EH (cell line): ENCODE measurements around the gene EEF2KMT.
A peak's percentile ranks its signal among the peaks of the same experiment; 100 is the strongest.
"Not testable (repeated sequence)": the region's sequence is repeated elsewhere in the genome, so short reads cannot be mapped to it uniquely, and the experiment has no call there.

ENCODE experiments used
- DNase-seq: peaks from one replicate; pipeline ENCODE4 v3.0.0-alpha.2; 2015; ENCODE audit warnings: low read depth

EEF2KMT gene

DNA sequence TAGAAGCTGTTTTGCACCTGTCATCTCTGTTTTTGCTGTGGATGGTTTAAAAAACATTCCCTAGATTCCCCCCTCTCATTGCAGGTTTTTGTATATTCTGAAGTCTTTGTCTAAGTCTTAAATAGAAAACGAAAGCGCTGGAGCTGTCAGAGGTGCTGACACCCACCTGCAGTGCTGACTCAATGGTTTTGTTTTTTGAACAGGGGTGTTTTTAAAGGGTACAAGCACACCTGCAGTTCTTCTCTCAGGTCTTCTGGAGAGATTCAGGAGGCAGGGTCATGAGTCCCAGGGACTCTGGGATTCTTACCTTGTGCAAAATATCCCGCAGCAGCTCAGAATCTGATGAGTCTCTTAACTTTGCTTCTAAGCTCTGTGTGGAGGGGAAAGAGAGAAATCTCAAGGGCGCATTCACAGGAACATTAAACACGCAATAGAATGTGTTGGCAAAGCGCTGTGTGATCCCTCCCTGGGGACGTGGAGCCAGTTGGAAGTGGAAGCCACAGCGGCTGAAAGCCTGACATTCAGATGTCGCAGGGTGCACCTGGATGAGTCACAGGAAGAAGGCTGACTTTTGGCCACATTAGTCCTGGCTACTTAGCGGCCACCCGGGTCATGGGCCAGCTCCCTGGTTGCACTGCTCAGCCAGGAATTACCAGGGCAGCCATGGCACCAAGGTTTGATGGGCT, 2.3 kb downstream of the EEF2KMT start:
- DNase-seq, result not testable (repeated sequence)

DNA sequence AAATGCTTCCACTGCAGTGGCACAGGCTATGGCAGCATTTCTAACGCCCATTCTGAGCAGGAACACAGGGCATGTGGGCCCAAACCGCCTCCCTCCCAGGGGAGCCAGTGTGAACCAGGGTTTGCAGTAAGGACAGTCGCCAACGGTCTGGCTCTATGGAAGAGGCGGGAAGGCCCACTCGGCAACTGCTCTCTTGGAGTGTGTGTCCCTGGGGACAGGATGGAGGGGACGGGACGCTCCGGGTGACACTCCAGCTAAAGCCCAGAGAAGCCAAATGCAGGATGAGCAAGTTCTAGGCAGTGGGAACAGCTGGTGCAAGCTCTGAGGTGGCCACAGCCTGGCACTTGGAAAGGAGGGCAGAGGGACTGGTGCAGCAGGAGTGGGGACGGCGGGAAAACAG, 3.8 kb downstream of the EEF2KMT start:
- DNase-seq, result not testable (repeated sequence)

DNA sequence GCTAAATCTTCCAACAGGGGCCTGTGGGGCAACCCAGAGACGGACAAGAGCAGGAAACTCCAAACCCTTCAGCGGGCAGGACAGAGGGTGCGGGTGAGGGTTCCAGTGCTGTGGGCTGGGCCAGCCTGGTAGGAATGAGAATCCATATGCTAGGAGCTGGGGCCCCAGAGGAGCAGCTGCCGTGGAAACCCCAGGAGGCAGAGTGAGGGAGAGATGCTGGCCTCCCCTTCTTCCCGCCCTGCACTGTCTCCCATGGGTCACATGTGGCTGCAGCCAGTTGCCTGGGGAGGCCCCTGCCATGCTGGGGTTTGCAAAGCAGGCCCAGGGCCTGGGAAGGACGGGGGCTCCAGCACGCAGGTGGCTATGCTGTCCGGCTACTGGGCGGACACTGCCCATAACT, 4.5 kb downstream of the EEF2KMT start:
- DNase-seq, result not testable (repeated sequence)

DNA sequence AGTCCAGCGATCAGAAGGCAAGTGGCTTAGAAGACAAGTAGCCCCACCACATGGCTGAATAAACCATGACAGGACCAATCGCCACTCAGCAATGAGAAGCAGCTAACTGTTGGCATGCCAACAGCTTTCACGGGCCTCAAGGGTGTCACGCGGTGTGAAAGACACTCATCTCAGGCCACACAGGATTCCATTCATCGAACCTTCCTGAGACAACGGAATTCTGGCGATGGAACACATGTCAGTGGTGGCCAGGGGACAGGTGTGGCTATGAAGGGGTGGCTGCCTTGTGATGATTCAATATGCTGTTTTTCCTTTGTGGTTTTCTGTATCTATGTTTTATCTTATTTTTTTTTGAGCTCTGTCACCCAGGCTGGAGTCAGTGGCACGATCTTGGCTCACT, 7.0 kb downstream of the EEF2KMT start:
- DNase-seq, result peak; percentile 4

DNA sequence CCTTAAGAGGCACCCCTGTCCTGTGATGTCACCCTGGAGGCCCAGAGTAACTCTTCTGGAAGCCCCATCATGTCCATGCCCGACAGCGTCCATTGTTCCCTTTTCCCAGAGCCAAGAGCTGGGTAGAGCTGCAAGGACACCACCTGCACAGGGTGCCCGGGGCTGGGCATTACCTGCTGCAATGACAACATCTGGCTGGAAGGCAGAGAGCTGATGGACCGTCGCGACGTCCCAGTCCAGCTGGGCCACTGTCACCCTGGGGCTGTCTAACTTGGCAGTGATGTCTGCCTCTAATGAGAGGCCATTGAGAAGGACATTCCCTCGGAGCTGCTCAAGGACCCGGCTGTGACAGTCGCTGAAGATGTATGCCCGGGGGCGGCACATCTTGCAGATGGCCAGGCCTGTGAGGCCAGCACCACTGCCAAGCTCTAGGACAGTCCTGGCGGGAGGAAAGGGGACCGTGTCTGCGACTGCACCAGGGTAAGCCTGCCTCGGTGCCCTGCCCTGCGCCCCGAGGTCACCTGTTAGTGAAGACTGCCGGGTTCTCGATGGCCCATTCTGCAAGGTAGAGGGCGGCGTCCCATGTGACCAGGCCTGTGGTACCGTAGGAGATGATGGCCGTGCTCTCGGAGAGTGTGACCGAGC, 7.6 kb downstream of the EEF2KMT start:
- not testable (repeated sequence) for DNase-seq

DNA sequence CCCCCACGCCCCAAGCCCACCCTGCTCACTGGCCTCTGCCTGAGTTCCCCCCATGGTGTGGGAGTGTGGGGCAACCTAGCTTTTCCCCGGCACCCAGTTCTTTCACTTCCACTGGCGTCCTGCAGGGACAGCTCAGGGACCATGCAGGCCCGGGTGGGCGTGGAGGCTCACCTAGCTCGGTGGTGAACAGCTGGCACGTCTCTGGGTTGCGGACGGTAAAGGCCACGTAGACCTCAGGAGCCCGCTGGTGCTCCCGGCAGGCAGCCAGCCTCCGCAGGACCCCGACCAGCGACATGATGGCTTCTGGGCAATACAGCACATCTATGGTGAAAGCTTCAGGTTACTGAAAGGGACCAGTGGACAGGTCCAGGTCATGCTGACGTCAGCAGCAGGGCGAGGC, 8.7 kb downstream of the EEF2KMT start:
- not testable (repeated sequence) for DNase-seq

DNA sequence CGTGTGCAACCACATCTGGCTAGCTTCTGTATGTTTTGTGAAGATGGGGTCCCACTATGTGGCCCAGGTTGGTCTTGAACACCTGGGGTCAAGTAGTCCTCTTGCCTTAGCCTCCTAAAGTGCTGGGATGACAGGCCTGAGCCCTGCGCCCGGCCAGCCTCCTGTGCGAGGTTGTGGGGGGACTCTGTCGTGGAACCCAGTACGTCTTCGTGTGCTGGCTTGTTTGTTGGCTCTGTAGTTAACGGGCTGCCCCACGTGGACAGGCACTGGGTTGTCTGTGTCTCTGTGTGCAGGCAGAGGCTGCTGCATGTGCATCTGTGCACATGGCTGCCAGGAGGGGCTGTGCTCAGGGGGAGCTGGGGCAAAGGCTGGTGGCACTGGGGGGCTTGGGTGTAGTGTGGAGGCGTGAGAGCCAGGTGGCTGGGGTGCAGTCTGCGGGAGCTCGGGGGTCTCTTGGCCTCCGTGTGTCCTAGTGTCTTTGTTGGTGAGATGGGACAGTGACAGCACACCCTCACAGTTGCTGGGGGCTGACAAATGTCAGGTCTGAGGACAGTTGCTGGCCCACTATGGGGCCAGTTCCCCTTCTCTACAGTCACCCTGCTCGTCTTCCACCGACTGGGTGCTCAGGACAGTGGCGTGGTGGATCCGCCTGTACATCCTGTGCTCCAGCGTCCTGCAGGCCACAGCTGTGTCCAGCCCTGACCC, 9.4 kb downstream of the EEF2KMT start:
- DNase-seq, result not testable (repeated sequence)

DNA sequence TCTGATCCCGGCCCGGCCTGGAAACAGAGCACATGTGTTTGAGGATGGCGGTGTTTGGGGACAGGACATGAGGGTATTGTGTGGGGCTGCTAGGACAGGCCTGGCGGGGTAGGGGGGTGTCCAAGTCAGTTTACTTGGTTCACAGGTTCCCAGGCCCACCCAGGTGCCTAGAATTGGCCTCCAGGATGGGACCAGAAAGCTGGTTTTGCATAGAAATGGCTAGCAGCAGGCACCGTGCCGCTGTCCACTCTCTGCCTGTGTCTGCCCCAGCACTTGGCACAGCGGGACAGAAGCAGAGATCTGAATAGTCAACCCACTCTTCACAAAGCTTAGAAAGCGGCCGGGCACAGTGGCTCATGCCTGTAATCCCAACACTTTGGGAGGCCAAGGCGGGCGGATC, 11.9 kb downstream of the EEF2KMT start:
- not testable (repeated sequence) for DNase-seq

DNA sequence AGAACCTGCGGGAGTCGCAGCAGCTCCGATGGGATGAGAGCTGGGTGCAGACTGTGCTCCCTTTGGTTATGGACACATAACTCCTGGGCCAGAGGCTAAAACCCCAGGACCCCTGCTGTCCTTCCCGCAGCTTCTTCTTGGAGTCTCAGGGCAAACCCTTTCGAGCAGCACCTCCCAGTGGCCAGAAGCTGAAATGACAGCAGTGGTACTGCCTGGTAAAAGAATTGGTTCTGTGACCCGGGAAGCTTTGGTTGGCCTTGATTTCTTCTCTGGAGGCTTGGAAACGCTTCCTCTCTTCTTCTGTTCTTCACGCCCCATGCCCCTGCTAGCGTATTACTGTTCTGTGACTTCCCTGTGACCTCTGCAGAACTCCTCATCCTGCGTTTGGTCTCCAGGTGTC, 12.8 kb downstream of the EEF2KMT start:
- DNase-seq, result peak; percentile 59

DNA sequence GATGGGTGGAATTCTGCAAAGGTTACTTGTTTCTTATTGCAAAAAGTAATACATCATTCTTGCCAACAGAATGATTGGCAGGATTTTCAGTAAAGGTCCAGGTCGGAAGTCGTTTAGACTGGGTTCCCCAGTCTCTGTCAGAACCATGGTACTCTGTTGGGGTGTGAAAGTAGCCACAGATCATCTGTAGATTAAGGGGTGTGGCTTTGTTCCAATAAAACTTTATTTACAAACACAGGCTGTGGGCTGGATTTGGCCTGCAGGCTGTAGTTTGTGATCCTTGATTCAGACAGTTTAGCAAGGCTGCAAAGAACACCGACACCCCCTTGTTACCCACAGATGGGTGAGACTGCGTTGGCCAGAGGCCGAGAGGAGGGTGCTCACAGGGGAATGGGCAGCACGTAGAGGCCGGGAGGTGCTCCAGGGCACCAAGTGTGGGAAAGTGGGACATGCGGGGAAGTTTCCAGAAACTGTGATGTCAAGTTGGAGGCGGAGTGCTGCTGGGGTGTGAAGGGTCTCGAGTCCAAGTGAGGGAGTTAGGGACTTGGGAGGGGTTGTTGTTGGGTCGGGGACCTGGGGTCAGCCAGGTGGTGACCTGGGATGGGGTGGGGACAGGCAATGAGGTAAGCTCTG, 13.4 kb downstream of the EEF2KMT start:
- not testable (repeated sequence) for DNase-seq

DNA sequence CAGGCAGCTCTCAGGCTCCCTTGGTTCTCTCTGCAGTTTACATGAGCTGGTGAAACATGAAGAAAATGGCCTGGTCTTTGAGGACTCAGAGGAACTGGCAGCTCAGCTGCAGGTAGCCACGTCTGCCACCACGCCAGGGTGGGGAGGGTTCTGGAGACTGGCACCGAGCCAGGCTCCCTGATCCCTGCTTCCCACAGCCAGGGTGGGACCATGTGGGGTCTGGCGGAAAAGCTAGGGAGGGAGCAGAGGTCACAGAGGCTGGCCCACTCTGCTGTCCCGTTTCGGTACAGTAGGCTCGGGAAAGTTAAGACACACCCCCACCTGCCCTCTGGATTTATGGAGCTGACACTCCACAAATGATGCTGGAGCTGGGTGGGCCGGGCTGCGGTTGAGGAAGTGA, 13.9 kb downstream of the EEF2KMT start:
- not testable (repeated sequence) for DNase-seq

DNA sequence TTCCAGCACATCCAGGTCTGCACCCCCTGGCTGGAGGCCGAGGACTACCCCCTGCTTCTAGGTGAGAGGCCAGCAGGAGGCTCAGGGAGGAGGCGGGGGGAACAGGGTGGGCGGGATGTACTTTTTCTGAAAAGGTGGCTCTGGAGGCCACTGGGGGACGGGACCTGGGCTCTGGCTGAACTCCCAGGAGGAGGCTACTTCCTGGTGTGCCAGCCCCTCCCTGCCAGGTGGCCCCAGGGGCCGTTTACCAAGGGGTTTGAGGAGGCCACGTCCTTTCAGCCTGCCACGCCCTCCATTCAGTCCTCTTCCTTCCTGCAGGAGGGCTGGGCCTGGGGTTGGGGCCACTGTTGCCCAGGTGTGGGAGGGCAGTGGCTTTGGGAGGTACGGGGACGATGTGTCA, 16.6 kb downstream of the EEF2KMT start:
- not testable (repeated sequence) for DNase-seq

DNA sequence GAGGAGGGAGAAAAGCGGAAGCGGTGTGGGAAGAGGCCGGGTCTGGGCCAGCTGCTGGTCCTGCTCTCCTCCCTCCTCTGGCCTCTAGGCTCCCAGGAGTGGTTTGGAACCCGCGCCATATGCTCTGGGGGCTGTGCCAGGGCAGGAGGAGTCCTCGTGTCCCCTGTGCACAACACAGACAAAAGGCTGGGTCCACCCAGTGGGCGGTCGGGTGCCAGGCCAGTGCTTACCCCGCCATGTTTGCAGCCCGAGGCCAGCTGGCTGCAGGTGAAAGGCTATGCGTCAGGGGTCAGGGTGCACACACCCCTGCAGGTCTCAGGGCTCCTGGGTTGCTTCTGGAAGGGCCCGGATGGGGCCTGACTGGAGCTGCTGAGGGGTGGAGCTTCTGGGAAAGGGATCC, 17.1 kb downstream of the EEF2KMT start:
- DNase-seq, result not testable (repeated sequence)

DNA sequence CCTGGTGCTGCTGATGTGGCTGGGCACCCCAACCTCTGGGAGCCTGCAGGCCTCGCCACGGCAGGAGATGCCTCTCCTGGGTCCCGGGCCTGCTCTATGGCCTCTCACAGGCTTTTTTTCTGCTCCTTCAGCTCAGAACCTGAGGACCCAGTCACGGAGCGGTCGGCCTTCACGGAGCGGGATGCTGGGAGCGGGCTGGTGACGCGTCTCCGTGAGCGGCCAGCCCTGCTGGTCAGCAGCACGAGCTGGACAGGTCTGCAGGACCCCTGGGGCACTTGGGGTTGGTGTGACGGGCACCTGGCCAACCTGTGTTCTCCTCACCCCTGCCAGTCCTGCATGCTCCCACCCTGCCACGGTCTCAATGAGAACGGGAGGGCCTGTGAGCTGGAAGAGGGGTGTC, 19.0 kb downstream of the EEF2KMT start:
- DNase-seq, result no peak

DNA sequence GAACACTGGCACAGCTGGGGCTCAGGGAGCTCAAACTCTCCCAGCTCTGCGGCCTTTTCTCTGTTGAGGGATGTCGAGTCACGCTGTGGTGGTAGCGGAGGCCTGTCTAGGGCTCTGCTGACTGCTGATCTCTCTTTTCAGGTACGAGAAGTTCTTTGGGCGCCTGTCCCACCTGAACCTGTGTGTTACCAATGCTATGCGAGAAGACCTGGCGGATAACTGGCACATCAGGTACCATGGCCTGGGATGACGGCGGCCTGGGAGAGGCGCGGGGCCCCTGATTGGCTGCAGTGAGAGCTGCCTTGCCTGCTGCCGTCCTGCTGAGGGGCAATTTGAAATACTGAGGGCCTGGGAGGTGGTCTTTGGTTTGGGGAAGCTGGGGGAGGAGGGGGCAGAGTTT, 20.3 kb downstream of the EEF2KMT start:
- no peak for DNase-seq

DNA sequence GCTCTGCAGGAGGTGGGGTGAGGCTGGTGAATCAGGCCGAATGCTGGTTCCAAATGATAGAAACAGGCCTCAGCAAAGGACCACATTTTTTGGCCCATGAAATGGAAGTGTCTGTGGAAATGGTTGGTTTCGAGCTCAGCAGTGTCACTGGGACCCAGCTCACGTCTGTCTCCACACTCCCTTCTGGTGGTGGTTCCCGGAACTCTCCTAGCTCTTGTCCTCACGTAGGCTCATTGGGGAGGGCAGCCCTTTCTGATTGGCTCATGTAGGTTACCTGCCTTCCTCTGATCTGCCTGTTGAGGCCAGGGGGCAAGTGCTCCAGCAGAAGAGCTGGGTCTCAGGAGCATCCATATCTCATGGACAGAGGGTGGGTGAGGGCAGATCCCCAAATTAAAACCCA, 22.0 kb downstream of the EEF2KMT start:
- DNase-seq, result no peak

DNA sequence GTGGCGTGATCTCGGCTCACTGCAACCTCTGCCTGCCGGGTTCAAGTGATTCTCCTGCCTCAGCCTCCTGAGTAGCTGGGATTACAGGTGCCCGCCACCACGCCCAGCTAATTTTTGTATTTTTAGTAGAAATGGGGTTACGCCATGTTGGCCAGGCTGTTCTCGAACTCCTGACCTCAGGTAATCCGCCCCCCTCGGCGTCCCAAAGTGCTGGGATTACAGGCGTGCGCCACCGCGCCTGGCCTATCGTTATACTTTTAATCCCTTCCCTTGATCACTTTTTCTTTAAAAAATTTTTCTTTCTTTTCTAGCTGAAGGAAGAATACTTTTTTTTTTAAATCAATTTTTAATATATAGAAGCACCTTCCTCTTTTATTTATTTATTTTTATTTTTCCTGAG, 23.8 kb downstream of the EEF2KMT start:
- DNase-seq, result not testable (repeated sequence)

DNA sequence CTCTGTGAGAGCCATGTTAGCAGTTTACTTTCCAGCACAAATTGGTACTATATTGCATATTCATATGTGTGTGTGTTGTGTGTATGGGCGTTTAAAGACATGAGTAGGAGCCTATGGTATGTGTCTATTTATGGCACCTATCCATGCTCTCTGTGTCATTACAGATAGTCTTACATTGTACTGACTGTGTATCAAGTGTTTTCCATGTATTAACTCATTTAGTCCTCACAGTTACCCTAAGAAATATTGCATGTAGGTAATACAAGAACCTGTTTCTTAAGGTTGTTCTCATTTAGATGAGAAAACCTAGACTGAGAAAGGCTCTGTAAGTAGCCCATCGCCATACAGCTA, 24.3 kb downstream of the EEF2KMT start:
- peak; percentile 46 for DNase-seq

DNA sequence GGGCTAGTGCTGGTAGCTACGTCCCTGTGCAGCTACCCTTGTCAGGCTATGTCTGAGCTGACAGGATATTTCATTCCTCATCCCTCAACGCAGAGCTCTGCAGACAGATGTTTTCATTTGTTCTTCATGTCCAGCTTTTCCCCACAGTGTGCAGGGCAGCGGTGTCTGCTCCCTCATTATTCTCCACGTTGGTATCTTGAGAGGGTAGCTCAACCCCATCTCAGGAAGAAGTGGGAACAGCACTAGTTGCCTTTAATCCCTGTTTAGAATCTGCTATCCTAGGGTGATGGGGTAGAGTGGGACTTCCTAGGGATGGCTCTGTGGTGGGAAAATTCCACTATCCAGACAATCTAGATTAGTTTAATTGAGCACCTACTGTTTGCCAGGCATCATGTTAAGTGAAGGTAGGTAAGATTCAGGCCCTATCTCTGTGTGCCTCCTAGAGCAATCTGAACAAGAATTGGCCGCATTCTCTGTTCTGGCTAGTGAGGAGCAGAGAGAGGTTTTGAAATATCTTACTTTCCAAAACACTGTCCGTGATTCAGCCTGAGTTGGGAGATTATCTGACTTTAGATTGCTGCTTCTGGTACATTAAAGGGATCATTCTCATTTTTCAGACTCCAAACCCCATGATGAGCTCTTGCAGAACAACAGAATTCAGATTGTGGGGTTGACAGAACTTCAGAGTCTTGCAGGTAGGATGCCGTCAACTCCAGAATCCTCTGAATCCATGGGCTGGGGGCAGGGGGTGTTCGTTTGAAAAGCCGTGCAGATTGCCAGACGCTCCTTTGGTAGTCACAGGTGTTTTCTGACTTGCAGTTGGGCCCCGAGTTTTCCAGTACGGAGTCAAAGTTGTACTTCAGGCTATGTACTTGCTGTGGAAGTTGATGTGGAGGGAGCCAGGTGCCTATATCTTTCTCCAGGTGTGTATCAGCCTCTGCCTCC, 25.0 kb downstream of the EEF2KMT start:
- no peak for DNase-seq

DNA sequence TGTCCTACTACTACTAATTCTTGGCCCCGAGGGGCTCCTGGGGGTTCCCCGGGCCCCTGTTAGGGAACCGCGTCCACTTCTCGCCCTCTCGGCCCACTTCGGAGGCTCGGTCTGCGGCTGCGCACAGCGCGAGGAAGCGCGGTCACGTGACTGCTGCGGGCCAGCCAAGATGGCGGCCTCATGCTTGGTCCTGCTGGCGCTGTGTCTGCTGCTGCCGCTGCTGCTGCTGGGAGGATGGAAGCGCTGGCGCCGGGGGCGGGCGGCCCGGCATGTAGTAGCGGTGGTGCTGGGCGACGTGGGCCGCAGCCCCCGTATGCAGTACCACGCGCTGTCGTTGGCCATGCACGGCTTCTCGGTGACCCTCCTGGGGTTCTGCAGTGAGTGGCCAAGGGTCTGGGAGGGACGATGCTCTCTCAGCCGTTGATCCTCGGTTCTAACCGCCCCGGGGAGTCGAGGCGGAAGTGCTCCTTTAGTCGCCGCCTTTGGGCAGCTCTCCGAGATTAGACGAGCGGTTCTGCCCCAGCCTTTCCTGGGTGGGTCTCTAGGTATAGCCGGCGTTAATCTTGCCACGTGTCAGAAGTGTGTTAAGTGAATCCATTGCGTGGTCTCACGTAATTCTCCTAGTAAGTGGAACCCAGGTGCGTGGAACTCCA, 25.8 kb downstream of the EEF2KMT start, which contains the start of gene ALG1:
ALG1 (plus strand) TSS at position 163 of the 653 bp plus-strand sequence; CDS start at position 170, 7 bp downstream.
- DNase-seq, result peak; percentile 86

DNA sequence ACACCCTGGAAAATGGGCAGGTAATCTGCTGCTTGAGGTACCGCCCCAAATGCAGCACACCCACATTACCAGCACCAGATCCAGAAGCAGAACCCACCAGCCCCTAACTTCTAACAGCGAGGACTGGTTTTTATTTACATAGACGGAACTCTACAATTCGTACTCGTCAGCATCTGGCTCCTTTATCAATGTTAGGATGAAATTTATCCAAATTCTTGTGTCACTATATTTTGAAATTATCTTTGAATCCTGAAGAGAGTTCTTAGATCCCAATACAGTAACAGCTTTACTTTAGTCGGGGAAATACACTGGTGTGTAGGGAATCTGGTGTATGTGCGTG, 26.3 kb downstream of the EEF2KMT start:
- DNase-seq, result no peak
